GM18519 (cell line): ENCODE results near the gene CDK15.

Experiments used
- ATAC-seq: cut with Tn5 transposase; IDR thresholded peaks from one replicate; pipeline ENCODE4 v1.9.1; 2021; ENCODE audit warnings: mild to moderate bottlenecking, moderate library complexity; ENCODE audit not compliant: unreplicated experiment, low FRiP score

The CDK15 gene

DNA sequence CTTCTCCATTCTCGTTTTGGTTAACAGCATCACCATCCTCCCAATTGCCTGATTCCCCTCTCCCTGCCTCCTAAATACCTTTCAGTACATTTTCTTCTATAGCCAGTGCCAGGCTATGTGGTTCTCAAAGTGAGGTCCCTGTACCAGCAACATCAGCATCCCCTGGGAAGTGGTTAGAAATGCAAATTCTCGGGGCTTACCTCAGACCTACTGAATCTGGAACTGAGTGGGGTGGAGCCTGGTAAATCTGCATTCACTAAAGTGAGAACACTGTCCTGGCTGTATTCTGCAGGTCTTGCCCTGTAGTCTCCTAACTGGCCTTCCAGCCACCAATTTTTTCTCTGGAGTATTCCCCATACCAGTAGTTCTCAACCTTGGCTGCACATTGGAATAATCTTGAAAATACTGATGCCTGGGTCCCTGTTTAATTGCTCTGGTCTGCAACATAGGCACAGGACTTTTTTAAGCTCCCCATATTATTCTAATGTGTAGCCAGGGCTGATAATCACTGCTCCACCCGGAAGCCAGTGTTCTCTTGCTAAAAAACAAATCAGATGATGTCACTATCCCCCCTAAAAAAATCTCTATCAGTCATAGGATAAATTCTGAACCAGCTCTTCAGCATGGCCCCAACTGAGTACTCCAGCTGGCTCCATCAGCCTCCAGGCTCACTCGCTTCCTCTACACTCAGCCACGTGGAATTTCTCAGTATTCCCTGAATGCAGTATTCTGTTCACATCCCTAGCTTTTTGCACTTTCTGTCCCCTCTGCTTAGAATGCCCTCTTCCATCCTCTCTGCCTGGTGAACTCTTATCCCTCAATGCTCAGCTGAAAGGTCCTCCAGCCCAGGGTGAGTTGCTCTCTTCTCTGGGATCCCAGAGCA lies 98.4 kb downstream of the CDK15 start:
- peak; percentile 55 for ATAC-seq

DNA sequence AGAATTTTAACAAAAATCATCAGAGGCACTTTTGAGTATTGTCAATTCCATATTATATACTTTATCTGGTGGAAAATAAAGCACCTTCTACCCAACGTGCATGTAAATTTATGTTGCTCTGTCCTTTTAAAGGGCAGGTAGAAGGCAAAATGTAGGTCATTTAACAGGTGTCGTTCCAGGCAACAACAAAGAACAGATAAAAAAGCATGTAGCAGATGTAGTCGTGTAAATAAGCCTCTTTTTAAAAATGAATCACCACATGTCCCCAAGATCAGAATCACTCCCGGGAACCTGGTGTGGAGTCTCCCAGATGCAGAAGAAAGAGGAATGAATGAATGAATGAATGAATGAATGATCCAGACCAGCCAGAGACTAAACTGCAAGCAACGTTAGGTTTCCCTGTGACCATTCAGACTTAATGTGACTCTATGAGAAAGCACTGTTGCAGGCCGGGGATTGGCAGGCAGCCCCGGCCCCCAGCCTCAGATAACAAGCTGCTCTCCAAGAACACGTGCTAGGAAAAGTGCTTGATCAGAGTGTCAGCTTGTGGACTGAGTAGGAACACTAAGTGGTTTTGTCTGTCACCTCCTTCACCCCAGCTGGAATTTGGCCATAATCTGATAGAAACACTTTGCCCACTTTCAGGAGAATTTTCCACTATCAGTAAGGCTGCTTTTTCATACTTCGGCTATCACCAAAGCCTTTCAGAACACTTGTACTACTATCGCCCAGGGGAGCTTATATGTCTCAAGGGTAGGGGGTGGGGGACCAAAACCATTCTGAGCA lies 100.6 kb downstream of the CDK15 start:
- ATAC-seq: no peak

GRCh38 chr2:201907563-201907881 lies 101.2 kb downstream of the CDK15 start:
- no peak for ATAC-seq

- ATAC-seq: no peak
Measured at GRCh38 chr2:201908901-201909300, 102.6 kb downstream of the CDK15 start.

DNA sequence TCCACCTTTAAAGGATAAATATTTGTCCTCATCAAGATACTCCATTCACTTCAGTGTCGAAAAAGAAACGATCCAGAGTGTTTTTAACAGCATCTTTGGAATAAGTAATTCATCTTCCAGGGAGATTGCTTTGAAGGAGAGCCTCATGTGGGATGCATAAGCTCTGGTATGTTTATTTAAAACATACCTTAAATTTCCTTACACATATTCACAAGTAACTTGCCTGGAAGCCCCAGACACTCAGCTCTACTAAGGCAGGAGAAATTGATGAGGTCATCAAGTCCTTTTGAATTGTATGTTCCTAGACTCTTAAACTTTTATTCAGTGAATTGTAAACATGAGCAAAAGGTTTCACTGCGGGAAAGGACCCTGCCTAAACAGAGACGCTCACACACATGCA lies 103.0 kb downstream of the CDK15 start:
- no peak for ATAC-seq

DNA sequence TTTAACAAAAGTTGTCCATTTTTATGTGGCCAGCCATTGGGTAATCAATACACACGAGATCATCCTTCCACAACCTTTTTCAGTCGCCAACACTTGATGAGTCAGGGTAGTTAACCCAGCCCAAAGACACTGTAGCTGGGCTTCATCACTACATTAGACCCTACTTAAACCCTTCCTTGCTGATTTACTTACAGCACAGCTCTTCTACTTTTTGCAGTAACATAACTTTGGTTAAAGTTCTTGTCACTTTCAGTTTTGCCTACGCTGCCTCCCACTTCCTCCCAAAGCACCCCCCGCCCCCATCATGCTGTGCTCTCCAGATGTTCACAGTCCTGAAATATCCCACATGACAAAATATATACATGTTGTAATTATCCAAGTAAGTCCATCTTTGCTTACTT lies 103.6 kb downstream of the CDK15 start:
- no peak for ATAC-seq

DNA sequence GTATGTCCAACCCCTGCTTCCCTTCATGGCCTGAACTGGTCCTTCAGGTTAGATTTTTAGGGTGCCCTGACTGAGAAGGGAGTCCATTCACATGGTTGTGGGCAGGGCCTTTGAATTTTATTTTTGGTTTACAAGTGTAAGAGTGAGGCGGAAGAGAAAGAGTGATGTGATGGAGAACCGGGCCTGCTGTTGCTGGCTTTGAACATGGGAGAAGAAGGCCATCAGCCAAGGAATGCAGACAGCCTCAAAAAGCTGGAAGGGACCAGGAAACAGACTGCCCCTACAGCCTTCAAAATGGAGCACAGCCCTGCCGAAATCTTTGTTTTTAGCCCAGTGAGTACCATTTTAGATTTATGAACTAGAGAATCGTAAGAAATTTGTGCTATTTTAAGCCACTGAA lies 105.0 kb downstream of the CDK15 start:
- no peak for ATAC-seq

DNA sequence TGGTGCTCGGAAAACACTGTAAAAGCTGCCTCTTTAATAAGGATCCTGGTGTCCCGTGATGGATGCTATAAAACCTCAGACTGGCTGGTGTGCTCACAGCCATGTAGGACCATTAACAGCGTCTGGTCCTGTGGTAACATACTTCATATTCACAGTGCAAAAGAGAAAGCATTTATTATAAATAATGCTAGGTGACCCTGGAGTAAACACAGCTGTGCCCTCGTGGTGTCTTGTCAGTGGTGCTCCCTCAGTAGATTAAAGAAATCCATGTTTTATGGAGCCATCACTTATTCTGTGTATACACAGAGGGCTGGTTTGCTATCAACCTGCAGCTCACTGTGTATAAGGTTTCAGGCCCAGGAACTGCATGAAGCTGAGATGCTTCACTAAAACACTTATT lies 106.9 kb downstream of the CDK15 start:
- ATAC-seq: no peak

- no peak for ATAC-seq
Measured at GRCh38 chr2:201915446-201915845, 109.1 kb downstream of the CDK15 start.

GRCh38 chr2:201916565-201916964 lies 110.2 kb downstream of the CDK15 start:
- ATAC-seq: no peak

DNA sequence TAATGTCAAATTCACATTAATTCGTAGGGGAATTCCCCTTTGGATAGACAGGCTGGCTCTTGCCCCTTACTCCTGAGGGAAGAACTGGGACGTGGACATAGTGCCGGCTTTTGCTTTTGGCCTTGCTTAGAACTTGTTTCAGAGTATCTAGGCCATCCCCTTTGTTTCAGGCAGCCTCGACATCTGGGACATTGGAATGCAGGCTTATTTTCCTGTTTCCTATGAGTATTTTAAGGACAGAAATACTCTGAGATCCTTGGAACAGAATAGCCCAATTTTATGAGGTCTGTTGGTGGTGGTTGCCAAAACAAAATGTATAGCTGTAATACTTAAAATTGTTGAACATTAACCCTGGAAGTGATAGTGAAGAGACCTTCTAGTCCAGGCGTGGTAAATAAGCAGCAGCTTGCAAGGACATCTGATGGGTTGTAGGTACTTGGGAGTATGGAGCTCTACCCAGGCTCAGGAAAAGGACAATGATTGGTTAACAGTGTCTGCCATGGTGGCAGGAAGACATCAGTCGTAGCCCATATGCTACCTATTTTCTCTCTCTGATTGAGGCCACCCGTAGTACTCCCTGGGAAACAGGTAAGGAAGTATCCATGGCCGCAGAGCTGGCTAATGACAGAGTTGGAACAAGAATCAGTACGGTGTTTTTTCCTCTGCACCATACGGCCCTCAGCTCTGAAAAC lies 112.4 kb downstream of the CDK15 start:
- ATAC-seq: no peak

GRCh38 chr2:201919308-201919634 lies 112.9 kb downstream of the CDK15 start:
- ATAC-seq: no peak

- ATAC-seq: no peak
Measured at GRCh38 chr2:201923436-201924328, 117.3 kb downstream of the CDK15 start.

- ATAC-seq: no peak
Measured at GRCh38 chr2:201924453-201924852, 118.1 kb downstream of the CDK15 start.

GRCh38 chr2:201925056-201925455 lies 118.7 kb downstream of the CDK15 start:
- ATAC-seq: no peak

DNA sequence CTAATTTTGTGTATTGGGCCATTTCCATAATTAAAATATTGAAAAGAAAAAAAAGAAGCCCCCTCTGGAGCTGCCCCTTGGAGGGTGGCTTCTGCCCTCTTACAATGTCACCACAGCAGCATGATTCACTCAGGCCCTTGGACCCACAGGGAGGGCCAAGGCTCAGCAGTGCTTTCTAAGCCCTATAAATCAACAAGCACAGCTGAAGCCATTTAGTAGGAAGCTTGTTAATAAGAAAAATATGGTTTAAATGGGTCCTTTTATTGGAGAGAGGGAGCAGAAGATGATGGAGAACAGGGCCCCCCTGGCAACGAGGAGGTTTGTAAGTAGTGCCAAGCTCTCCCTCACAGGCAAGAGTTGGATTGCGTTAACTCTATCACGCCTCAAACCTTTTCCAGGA lies 119.7 kb downstream of the CDK15 start:
- ATAC-seq: no peak

GRCh38 chr2:201928363-201928762 lies 122.0 kb downstream of the CDK15 start:
- ATAC-seq: no peak

DNA sequence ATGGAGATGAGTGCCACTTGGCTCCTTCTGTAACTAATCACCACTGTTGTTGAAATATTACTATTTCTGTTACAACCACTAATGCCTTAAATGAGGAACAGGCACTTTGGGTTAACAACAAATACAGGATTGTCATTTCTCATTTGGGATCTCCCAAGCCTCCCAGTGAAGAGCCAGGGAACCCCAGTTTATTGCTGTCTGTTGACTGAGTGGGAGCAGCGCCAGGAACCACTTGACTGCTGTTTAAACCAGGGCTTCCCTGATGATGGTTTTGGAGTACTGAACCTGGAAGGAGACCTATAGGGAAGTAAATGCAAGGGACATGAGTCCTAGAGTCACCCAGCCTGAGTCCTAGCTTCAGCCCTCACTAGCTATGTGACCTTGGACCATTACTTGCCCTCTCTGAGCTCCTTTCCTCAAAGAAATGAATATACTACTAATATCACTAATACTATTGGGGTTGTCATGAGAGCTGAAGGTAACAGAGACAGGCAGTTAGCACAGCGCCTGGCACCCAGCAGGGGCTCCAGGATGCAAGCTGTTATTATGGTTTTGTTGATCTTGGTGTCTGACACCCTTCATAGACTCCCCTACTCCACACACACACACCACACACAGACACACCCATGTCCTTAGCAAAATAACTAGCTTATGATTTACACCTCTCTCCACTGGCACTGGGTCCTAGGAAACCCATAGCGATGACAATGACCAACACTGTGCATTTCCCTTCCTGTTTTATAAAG lies 123.1 kb downstream of the CDK15 start:
- no peak for ATAC-seq

DNA sequence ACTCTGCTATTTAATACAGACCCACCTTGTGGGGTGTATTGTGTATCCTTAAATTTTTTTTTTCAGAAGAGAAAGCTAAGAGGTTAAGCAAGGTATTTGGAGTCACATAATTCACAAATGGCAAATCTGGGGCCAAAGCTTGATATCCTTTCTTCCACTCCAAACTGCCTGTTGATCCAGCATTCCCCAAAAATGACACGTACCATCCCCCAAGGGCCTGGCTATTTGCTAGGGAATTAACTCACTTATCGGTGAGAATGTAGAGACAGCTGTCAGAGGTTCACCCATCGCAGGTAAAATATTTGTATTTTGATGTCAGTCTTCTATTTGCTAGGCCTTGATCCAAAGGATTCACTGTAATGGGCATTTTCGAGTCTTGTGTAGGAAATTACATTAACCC lies 123.7 kb downstream of the CDK15 start:
- ATAC-seq: no peak

DNA sequence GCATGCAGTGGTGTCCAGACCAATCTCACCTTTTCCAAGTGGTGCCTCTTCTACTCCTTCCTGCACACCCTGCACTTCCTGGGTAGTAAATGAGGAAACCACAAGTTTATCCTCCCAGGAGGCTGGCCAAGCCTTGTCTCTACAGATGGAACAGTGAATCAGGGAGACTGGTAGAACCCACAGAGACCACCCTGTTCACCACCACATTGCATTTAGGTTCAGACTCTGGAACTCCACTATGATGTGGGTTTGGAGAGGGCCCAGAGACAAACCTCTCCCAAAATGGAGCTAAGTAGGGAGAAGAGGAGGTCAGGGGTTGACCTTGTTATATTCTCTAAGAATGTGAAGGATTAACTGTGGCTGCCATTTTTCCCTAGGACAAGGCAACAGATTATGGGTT lies 124.5 kb downstream of the CDK15 start:
- no peak for ATAC-seq
